KMS-11 (cell line): ENCODE measurements around the gene SP1.

Experiments
- H2AFZ ChIP-seq: fragments of 200-600 bp; sonication (generic); 2 replicates; pipeline ENCODE4 v1.6.1; 2016; ENCODE audit warnings: antibody characterized with exemption, mixed run types, low read depth
- H3K27ac ChIP-seq: fragments of 200-600 bp; sonication (generic); 2 replicates; pipeline ENCODE4 v1.6.1; 2016; ENCODE audit warnings: mild to moderate bottlenecking, mixed run types
- H3K27me3 ChIP-seq: fragments of 200-600 bp; sonication (generic); 2 replicates; pipeline ENCODE4 v1.6.1; 2017; ENCODE audit warnings: mild to moderate bottlenecking, low read depth, mixed run types, moderate library complexity; ENCODE audit not compliant: insufficient read depth
- H3K36me3 ChIP-seq: fragments of 200-600 bp; sonication (generic); 2 replicates; pipeline ENCODE4 v1.6.1; 2017; ENCODE audit warnings: mild to moderate bottlenecking, mixed run types; ENCODE audit not compliant: insufficient read depth
- H3K4me1 ChIP-seq: fragments of 200-600 bp; sonication (generic); 2 replicates; pipeline ENCODE4 v1.6.1; 2016; ENCODE audit warnings: mild to moderate bottlenecking, low read depth, mixed run types; ENCODE audit not compliant: poor library complexity, severe bottlenecking
- H3K4me2 ChIP-seq: fragments of 200-600 bp; sonication (generic); 2 replicates; pipeline ENCODE4 v1.7.0; 2016; ENCODE audit warnings: mild to moderate bottlenecking, mixed run types
- H3K4me3 ChIP-seq: fragments of 200-600 bp; sonication (generic); IDR thresholded peaks from 2 replicates; pipeline ENCODE4 v1.6.1; 2017; ENCODE audit warnings: low read depth, low read length, mixed read lengths; ENCODE audit not compliant: insufficient read depth
- H3K79me2 ChIP-seq: fragments of 200-600 bp; sonication (generic); 2 replicates; pipeline ENCODE4 v1.6.1; 2016; ENCODE audit warnings: low read depth, mixed run types; ENCODE audit not compliant: insufficient read depth
- H3K9ac ChIP-seq: fragments of 200-600 bp; sonication (generic); 2 replicates; pipeline ENCODE4 v1.6.1; 2016; ENCODE audit warnings: mild to moderate bottlenecking, mixed run types
- H4K20me1 ChIP-seq: fragments of 200-600 bp; sonication (generic); 2 replicates; pipeline ENCODE4 v1.6.1; 2016; ENCODE audit warnings: mild to moderate bottlenecking, mixed run types; ENCODE audit not compliant: insufficient read depth
- TF ChIP-seq, protein P1 (sequence below): fragments of 200-600 bp; sonication (generic); conservative IDR thresholded peaks from 2 replicates; pipeline ENCODE4 v1.6.1; 2017; ENCODE audit warnings: low read depth, mild to moderate bottlenecking, antibody characterized with exemption, low read length, moderate library complexity, mixed read lengths

The SP1 gene

DNA sequence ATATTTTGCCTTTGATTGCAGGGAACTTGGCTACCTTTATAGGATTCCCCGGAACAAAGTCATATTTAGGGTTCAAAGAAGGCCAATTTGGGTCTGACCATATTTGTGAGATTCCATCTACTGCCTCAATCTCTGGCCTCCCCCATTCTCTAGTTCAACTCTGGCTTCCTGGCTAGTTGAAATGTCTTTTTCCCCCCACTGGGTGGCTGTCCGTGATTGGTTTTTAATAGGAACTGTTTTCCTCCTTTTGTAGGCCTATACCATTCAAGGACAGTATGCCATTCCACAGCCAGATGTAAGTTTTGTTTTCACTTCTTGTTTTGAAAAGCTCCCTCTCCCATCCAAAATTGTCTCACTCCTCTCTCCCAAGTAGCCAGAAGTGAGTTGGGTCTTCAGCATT lies 85.7 kb downstream of the SP1 start:
- Histone ChIP-seq H3K9ac (no peak overlapping the region; the same call in 1 of the 2 replicates), H4K20me1 (peaks cover 44% of the 10 kb centered on the region), H3K4me2 (peak overlapping the region; percentile 77), H3K4me3 (no peak overlapping the region), H3K27ac (peak overlapping the region; percentile 59), H3K79me2 (peaks cover 94% of the 10 kb centered on the region), H3K4me1 (peaks cover 100% of the 10 kb centered on the region), H2AFZ (no peak overlapping the region), H3K36me3 (peaks cover 86% of the 10 kb centered on the region; the same call in 1 of the 2 replicates), H3K27me3 (no peaks in the 10 kb centered on the region)
- TF ChIP-seq, protein P1, sequence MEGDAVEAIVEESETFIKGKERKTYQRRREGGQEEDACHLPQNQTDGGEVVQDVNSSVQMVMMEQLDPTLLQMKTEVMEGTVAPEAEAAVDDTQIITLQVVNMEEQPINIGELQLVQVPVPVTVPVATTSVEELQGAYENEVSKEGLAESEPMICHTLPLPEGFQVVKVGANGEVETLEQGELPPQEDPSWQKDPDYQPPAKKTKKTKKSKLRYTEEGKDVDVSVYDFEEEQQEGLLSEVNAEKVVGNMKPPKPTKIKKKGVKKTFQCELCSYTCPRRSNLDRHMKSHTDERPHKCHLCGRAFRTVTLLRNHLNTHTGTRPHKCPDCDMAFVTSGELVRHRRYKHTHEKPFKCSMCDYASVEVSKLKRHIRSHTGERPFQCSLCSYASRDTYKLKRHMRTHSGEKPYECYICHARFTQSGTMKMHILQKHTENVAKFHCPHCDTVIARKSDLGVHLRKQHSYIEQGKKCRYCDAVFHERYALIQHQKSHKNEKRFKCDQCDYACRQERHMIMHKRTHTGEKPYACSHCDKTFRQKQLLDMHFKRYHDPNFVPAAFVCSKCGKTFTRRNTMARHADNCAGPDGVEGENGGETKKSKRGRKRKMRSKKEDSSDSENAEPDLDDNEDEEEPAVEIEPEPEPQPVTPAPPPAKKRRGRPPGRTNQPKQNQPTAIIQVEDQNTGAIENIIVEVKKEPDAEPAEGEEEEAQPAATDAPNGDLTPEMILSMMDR: peak; percentile 20; the same call in 1 of the 2 replicates
